H54 (cell line): ENCODE results near the gene EPRS1.
A peak's percentile ranks its signal among the peaks of the same experiment; 100 is the strongest.
"Not testable (repeated sequence)": the region's sequence is repeated elsewhere in the genome, so short reads cannot be mapped to it uniquely, and the experiment has no call there.

Source experiments
- DNase-seq: peaks from one replicate; pipeline ENCODE4 v3.0.0; 2011; ENCODE audit warnings: low spot score, mixed read lengths; ENCODE audit not compliant: insufficient read length
- FAIRE-seq: peaks from 3 replicates; lab custom pipeline; 2011; peaks lifted over from hg19 to GRCh38; lab: Jason Lieb, UNC
- POLR2A ChIP-seq: IDR thresholded peaks from 2 replicates; pipeline ENCODE4 v1.6.1; 2011; ENCODE audit warnings: low read depth, mild to moderate bottlenecking, low read length

EPRS1 gene

DNA sequence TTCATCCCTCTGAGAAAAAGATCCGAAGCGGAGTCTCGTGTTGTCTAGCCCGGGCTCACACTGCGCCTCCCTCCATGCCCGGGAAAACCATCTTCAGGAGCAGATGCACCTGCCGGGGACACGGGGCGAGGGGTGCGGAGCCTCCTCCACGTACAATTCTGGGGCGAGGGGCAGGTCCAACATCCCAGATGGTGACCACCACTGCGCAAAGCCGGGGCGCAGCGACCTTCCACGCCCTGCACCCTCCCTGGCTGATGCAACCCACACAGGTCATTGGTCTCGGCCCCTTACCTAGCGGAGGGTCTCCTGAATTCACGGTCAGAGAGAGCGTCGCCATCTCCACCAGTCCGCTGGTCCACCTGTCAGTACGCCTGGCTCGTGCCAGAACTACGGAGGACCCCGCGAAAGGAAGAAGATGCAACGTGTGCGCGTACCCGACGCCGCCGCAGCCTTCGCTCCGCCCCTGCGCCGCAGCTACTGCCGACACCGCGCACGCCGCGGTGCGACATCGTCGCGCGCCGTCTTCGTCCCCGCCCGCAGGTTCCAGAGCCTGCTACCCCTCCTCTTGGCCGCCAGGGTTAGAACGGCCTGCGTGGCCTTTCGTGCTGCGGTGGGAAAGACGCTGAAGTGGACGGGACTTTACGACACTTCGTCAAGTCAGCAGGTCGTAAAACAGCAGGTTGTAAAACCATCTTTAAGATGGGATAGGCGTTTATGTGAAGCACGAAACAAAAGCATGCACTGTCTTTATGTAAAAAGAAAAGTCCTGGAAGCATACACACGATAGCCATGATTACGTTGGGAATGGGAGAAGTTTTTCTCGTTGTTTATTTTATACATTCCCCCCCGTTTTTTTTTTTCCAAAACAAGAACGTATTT lies at the start of gene EPRS1:
EPRS1 (minus strand) TSS at position 454 of the 879 bp plus-strand sequence; CDS start at position 337, 117 bp downstream.
- DNase-seq (peak; percentile 92), FAIRE-seq (peak; percentile 94)
- TF ChIP-seq POLR2A = peak; percentile 91

DNA sequence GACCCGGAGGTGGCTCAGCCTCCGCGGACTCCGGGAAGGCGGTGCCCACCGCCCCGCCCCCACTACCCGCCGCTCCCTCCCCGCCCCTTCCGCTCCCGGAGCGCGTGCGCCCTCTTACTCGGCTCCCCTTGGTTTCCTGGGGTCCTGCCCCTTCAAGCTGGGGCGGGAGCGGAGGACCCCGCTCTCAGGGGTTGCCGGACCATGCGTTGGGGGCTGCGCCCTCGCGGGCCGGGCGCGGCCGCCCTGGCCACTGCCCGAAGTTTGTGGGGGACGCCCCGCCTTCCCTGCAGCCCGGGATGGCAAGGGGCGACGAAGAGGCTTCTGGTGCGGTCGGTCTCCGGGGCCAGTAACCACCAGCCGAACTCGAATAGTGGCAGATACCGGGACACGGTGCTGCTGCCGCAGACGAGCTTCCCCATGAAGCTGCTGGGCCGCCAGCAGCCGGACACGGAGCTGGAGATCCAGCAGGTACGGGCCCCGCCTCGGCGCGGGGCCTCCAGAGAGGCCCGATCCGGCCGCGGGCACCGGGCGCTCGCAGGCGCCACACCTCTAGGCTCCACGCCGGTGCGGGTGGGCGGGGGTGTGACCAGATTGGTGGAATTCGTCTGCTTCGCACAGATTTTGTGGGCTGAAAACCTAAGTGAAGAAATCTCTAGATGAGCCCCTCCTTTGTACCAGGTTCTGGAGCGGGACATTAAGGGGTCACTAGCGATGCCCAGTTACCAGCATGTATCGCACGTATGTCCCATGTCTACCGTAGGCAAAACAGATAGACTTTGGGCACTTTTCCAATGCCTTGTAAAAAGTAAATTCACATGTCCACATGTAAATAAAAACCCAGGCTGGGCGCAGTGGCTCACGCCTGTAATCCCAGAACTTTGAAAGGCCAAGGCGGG lies 48.0 kb upstream of the EPRS1 start, which contains the start of gene IARS2:
IARS2 (plus strand) TSS at position 117 of the 896 bp plus-strand sequence; CDS start at position 202, 85 bp downstream.
- peak; percentile 82 for DNase-seq
- no peak for FAIRE-seq
- peak; percentile 85 for TF ChIP-seq POLR2A

DNA sequence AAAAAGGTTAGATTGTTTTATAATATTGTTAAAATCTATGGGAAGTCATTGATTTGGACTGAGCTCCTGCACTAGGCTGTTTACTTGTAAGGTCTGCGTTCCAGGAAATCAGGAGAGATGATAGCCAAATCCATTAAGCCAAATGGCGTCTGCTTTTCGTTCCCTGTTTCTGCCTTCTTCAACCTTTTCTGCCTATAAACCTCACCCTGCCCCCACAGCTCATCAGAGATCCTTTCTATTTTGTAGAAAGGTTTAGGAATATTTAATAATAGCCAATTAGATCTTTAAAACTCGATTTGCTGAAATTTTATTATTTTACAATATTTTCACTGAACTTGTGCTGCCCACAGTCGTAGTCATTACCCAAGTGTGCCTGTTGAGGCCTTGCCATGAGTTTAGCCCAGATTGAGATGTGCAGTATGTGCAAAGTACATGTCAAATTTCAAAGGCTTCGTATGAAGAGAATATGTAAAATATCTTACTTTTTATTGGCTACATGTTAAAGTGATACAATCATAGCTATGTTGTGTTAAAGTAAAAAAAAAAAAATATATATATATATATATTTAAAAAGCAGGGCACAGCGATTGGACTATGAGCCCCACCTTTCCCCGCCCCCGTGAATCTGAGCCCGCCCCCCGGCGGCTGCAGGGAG lies 47.2 kb upstream of the EPRS1 start:
- FAIRE-seq = no peak
- TF ChIP-seq POLR2A = no peak
- no peak for DNase-seq

DNA sequence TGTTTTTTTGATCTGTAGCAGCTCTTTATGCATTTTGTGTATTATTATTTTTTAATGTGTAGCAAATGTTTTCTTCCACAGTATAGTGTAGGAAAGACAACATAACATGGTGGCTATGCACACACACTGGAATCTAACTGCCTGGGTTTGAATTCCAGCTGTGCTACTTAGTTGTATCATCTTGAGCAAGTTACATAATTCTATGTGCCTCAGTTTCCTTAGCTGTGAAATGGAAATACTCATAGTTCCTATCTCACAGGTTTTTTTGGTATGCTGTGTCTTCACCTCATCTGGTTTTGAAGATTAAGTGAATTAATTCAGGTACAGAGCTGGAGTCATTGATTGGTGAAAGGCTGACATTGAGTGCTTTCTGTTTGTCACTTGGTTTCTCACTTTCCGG lies 46.4 kb upstream of the EPRS1 start:
- DNase-seq = no peak
- no peak for TF ChIP-seq POLR2A
- FAIRE-seq = no peak

DNA sequence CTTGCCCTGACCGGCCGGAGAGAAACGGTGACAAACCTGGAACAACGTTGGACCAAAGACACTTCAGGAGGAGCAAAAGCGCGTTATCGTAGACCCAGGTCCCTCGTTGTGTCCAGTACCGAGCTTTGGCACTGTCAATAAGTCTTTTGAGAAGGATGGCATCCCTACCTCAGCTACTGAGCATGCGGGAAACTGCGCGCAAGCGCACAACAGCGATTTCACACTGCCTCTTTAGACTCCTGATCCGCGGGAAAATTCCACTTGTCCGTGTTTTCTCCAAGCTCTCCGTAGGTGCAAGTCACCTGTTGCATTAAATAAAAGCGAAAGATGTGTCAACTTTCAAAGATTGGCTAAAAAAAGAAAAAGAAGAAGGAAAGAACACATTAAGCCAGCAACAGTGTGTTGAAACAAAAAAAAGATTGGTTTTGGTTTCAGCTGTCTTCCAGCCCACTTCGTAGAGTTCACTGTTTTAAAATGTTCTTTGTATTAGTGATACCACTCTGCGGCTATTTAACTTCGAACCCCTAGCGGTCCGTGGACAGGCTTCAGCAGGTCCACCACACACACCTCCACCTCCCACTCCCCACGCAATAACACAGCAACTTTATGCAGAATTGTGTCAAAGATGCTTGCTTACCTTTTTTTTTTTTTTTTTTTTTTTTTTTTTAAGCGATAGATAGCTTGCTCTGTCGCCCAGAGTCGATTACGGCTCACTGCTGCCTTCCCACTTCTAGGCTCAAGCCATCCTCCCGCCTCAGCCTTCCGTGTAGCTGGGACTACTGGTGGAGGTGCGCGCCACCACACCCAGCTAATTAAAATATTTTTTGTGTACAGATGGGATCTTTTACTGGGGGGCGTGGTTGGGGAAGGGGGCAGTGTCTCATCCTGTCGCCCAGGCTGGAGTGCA lies 43.6 kb upstream of the EPRS1 start, which contains the start of gene BPNT1:
BPNT1 (minus strand) TSS at position 139 of the 907 bp plus-strand sequence. CDS start 9,942 bp downstream, outside the sequence.
- peak; percentile 87 for TF ChIP-seq POLR2A
- DNase-seq (peak; percentile 76), FAIRE-seq (peak; percentile 97)

DNA sequence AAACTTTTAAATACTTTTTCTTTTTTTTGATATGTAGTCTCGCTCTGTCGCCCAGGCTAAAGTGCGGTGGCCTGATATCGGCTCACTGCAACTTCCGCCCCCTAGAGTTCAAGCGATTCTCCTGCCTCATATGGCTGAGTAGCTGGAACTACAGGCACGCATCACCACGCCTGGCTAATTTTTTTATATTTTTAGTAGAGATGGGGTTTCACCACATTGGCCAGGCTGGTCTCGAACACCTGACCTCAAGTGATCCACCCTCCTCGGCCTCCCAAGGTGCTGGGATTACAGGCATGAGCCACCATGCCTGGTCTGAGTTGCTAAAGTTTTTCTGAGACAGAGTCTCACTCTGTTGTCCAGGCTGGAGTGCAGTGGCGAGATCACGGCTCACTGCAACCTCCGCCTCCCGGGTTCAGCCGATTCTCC lies 40.0 kb upstream of the EPRS1 start:
- not testable (repeated sequence) for FAIRE-seq, DNase-seq

DNA sequence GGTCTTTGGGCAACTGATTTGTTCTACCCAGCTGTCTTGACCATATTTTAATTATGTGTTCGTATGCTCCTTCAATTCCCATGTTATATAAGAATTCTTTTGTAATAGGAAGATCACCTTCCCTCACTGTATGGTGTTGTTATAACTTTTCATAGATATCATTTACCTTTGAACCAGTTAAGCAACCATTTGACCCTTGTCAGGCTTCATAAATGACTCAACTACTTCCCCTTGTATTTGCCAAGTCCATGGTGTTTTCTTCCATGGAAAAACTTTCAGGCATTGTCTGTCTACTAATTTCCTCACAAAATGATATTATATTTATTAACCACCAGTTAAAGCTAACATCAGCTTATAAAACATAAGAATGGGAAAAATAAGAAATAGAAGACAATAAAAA lies 38.2 kb upstream of the EPRS1 start:
- DNase-seq = no peak
- FAIRE-seq = no peak
- TF ChIP-seq POLR2A = no peak

DNA sequence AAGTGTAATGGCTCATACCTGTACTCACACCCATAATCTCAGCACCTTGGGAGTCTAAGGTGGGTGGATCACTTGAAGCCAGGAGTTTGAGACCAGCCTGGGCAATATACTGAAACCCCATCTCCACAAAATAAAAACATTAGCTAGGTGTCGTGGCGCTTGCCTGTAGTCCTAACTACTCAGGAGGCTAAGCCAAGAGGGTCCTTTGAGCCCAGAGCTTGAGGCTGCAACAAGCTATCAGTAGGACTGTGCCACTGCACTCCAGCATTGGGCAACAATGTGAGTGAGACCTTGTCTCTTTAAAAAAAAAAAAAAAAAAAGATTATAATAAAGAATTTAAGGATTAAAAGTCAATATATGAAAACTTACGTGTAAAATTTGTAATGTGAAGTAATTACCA lies 31.6 kb upstream of the EPRS1 start:
- no peak for DNase-seq
- no peak for TF ChIP-seq POLR2A
- no peak for FAIRE-seq

DNA sequence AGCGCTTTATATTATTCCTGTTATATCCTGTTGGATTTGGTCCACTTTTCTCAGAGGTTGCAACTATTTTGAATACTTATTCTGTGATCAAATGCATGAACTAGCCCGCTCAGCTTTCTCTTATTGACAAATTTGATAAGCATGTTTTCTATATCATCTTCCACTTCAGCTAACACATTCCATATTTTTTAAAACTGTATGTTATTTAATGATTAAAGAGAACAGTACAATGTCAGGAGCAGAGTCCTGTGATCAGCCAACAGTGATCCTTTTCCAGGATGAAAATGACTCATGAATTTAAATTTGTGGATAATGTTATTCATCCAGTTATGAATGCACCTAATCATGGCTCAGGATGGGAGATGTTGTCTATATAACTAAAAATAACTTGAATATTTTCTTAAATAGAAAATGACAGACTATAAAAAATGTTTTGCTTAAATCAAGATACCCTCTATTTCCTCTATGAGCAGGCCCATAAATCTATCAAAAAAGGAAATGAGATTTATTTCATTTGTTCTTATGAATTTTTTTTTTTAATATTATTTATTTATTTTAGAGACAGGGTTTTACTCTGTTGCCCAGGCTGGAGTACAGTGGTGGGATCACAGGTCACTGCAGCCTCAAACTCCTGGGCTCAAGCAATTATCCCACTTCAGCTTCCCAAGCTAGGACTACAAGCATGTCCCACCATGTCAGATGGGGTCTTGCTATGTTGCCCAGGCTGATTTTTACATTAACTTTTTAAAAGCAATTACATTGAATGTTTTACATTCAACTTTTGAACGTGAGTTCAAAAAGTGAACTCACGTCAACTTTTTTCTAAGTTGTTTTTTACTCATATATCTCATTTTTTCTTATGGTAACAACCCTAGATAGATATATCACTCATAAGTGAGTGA lies 30.8 kb upstream of the EPRS1 start:
- no peak for FAIRE-seq
- no peak for TF ChIP-seq POLR2A
- DNase-seq = no peak

DNA sequence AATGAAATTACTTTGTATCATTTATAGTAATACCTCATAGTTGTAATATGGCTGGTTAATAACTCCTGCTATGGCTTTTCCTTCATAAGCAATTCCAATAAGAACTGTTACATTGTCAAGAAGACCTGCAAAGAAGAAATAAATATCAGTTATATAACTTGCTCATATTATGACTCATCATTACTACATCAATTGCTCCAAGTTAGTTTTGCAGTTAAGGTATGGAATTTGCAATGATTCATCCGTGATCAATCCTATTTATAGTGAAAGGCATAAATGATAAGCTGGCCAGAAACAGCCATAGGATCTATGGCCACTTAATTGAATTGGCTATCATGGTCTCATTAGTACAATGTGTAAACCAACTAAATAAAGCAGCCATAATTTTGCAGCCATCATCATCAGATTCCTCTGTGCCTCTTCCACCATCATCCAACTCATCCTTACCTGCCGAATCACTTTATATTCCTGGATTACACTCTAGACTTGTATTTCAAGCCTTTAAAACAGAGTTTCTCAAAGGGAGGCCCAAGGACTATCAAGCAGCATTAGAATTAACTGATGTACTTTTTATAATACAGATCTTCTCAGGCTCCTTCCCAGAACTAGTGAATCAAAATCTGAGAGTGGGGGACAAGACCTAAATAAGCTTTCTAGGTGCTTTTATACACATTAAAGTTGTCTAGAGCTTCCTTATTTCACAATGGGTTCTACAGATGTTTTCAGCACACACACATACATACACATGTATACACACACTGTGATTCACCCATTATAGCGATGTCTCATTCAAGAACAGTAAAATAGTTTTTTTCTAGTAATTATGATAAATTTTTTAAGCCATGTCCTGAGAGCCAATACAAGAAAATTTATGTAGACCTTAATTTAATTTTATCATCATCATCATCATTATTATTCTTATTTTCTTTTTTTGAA lies 21.2 kb upstream of the EPRS1 start:
- FAIRE-seq (no peak), DNase-seq (no peak)
- TF ChIP-seq POLR2A = no peak

DNA sequence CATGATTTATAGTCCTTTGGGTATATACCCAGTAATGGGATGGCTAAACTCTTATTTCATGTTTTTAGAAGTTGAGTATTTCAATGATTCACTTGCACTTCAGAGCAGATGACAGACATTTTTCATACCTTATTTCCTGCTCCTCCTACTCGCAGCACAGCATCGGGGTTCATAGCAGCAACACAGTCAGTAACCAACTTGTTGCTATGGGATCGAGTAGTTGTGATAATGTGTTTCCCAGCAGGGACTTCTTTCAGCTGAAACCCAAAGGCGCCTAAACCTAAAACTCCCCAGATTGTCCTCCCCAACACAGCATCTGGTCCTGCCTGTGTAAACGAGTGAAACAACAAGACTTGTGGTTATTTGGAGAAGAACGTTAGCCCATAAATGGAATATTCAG lies 16.3 kb upstream of the EPRS1 start:
- FAIRE-seq (no peak), DNase-seq (no peak)
- no peak for TF ChIP-seq POLR2A
